ENCODE results near the gene CES1.
"Not testable (repeated sequence)": the region's sequence is repeated elsewhere in the genome, so short reads cannot be mapped to it uniquely, and the experiment has no call there.

CES1 gene

DNA sequence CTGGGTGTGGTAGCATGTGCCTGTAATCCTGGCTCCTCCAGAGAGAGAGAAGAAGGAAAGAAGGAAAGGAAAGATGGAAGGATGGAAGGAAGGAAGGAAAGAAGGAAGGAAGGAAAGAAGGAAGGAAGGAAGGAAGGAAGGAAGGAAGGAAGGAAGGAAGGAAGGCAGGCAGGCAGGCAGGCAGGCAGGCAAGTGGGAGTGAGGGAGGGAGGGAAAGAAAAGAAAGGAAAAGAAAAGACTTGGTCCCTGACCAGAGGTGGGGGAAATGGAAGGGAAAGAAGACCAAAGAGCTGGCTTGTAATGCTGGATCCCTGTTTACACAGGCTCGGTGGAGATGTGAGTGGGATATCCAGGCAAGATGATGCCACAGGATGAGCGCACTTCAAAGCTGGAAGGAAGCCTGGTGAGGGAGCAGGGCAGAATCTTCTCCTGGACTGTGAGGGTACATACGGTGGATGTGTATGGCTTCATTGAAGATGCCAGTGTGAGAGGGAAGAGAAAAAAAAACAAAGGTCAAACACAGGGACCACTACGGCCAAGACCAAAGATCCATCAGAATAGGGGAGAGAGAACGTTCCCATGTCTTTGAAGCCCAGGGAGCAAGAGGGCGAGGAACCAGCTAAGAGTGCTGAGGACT is 2.1 kb downstream of the CES1 start:
- no peak for DNase-seq

DNA sequence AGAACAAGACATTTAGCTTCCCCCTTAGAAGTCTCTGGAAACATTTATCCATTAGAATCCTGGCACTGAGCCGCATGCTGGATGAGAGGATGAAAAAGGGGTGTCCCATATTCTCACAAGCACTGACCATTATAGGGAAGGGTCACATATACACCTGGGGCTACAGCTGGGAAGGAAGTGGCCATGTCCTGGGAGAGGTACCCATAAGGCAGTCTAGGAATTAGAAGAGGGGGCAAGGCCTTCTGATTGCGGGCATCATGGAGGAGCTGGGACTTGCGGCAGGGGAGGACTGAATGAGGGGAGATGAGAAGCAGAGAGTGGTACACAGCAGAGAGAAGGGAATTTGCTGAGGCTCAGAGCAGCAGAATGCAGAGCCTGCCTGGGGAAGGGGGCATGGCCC is 3.7 kb downstream of the CES1 start:
- DNase-seq, result not testable (repeated sequence)

DNA sequence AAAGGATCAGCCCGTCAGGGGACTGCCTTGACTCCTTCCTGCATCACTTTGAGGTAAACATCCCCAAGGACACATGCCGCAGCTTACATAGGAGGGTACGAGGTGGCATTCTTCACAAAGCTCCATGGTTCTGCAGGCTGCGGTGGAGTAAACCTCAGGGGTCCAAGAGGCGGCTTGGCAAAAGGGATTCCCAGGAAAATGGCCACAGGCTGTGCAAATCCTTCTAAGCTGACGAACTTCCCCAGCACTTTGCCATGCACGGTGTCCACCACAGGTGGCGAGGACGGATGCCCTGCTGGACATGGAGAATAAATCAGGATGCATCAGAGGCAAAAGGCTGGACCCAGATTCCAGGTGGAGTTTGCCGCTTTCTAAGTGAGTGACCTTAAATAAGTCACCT is 4.2 kb downstream of the CES1 start:
- no peak for DNase-seq

DNA sequence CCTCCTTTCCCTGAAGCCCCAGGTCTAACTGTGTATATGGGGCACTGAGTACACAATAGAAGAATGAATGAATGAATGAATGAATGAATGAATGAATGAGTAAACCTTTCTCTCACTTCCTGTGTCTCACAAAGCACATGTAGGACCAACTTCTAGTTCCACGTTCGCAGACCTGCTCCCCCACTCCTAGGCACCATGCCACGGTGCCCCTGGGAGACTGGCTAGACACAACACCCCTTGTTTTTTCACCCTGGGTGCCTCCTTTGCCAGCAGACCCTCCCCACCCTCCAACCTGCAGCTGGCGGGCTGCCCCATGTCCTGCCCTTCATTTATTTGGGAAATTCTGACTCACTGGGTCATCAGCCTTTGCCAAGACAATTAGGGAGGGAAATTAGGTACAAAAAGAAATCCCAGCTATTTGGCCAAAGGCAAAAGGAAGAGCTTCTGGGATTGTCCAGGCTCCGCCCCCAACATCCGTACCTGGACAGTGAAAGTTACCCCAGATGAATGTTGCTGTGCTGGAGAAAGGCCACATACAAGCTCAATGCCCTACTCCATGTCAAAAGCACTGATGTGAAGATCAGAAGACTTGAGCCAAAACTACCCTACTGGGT is 7.7 kb downstream of the CES1 start:
- DNase-seq, result no peak

DNA sequence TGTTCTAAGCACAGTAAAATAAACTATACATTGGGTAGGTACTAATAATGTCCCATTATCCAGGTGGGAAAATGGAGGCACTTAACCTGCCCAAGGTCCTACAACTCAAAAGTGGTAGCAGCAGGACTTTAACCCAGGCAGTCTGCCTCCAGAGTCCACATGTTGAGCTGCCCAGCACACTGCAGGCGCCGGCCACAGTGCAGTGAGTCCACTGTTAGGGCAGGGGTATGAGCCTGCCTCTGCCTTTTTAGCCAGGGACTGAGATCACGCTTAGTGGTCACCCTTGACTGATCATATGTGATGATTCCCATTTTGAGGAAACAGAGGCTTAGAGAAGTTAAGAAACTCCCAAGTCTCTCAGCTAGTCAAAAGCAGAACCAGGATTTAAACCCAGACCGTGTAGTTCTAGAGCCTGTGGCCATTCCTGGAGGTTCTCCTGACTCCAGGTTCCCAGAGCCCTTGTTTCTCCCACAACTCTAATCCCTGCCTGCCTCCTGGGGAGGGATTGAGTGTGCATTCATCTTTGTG is 8.4 kb downstream of the CES1 start:
- DNase-seq, result no peak

DNA sequence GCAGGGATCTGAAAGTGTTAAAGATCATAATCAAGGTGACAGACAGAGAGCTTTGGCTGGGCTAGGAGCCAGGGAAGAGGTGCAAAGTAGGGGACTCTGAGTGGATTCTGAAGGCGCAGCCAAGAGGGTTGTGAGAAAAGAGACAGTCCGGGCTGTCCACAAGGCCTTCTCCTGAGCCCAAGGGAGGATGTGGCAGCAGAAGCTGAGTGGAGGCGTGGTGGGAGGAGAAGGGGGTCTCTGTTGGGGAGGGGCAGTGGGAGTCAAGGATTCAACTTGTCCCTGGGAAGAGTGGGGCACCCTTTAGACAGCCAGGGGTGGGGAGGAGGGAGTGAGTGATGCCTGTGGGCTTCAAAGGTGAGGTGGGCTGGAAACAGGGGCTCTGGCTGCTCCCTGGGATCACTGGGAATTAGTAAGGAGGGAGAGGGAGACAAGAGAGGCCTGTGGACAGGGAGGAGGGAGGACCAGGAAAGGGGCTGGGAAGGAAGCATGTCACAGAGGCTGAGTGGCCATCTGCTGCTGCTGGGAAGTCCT is 10.6 kb downstream of the CES1 start:
- DNase-seq, result no peak

DNA sequence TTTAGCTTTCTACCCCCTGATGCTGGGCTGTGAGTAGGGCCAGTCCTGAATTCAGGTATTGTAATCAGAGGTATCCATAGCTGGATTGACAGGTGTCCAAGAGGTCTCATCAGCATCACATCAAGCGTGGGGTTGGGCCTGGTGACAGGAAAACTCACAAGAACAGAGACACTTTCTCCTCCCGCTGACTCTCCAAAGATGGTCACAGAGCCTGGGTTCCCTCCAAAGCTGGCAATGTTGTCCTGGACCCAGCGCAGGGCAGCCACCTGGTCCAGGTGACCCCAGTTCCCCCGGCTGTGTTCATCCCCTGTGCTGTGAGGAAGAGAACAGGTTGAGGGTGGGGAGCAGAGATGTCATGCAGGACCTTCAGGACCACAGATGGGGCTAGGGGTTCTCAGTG is 11.7 kb downstream of the CES1 start:
- DNase-seq, result no peak

DNA sequence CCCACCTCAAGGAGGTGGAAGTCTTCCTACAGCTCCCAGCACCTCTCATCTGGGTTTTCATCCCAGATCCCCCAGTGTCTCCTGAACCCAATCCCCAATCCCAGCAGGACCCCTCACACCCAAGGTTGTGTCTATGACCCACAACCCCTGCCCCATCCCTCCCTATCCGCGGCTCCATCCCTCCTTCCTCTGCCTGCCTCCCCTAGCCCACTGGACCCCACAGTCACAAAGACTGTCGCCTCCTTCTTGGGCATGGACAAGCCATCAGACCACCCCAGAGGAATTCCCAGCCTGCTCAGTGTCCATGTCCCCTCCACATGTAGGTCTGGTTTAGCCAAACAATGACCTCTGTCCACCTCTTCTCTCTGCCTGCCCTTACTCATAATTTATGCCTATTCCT is 12.3 kb downstream of the CES1 start:
- DNase-seq, result no peak

DNA sequence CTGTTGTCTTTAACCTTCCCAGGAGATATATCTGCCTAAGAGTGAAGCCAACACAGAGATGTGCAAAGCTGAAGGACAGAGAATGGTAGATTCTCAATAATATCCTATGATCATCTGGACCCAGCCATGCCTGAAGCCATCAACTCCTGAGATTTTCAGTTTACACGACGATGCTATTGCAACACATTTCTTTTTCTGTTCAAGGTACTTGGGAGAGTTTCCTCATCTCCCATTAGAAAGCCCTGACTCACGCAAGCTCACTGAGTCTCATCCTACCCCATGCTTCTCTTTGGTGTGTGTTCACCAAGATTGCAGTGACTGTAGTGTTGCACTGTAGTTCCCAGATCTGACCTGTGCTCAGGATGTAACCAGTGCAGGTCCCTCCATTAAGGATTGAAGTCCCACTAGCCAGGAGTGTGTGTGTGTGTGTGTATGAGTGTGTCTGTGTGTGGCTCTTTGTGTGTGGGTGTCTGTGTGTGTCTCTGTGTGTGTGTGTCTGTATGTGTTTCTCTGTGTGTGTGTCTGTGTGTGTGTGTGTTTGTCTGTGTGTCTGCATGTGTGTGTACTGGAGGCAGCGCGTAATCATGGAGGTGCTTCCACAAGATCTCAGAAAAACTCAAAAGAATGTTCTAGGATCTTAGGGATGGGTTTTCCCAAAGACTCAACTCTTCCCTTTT is 15.5 kb downstream of the CES1 start:
- DNase-seq, result no peak

DNA sequence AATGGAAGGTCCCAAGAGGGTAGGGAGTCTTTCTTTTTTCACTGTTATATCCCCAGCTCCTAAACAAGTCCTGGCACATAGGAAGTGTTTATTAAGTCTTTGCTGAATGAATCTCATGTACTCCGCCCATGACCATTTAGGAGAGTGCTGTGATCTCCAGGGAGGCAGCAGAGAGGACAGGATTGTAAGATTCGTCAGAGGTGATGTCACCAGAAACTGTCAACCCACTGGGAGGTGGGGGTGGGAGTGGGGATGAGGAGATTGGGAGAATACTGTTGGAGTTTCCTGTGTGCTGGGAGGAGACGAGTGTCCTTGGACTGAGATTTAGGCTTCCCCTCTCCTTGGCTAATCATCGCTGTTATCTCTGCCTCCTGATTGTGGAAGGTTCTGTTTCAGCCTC is 16.7 kb downstream of the CES1 start:
- not testable (repeated sequence) for DNase-seq

DNA sequence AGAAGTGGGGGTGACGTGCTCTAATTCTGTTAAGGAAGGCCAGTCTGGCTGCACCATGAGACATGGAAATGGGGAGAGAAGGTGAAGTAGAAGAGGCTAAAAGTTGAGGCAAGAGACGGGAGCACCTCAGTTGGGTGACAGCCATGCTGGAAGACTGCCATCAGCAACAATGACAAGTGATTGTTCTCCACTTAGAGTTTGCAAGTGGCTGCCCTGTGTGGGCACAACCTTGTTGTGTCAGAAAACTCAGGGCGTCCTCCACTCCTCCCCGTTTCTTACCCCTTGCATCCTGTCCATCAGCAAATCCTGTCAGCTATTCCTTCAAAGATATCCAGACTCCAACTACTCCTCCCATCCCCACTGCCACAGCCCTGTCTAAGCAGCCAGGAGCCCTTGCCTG is 17.6 kb downstream of the CES1 start:
- no peak for DNase-seq

DNA sequence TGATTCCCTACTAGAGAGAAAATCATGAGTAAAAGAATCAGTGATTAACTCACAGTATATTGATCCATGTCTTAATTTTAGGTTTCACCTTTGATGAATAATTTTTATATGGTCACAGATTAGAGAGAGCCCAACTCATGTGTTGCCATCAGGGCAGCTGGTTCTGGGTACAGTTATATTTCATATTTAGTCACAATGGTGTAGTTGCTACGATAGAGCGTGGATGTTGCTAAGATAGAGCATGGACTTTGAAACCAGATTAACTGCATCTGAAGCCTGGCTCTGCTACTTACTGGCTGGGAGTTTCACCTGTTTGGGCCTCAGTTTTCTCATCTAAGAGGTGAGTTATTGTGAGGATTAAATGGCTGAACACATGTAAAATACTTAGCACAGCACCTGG is 18.7 kb downstream of the CES1 start:
- DNase-seq, result not testable (repeated sequence)

DNA sequence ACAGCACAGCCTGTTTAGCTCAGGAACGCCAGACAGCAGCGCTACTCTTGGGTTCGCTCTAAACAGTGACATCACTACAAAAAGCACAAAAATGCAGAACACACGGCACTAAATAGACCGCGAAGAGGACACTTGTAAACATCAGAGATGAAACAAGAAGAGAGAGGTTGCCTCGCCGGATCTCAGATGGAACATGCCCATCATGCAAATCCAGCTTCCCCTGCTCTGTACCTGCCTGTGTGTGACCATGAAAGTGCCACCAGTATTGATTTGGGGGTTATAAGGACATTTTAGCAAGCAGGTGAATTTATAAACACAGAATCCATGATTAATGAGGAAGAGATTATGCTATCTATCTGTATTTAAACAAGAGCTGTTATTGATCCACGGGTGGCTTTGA is 19.2 kb downstream of the CES1 start:
- not testable (repeated sequence) for DNase-seq

DNA sequence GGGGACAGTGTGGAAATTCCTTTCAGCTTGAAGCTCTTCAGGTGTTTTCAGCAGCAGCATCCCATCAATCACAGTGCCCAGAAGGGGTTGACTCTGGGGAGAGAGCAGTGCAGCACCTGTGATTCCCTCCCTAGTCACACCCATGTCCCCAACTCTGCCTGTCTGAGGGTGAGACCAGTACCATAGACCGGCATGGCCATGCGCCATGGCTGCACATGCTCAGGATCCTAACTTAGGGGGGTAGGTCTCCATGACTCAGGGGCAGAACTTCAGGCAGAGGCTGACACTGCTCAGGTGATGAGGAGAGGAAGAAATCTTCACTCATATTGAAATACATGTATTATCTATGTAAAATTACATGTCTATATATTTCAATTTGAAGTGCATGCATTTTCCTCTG is 19.9 kb downstream of the CES1 start:
- DNase-seq, result no peak

DNA sequence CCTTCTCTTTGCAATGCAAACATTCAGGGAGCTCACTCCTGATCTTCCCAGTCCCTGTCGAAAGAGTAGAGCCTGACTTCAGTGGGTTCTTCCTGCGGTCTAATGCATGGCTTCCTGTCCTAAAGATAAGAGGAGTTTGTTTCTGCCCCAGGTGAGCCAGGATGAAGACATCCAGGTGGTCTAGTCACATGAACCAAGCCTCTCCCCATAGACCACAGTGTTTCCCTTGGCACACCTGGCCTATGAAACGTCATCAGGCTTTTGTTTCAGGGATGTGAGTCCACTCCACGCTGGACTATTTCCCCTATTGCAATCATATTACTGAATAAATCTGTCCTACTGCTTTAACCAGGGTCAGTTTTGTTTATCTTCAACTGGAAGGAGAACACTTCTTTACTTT is 21.1 kb downstream of the CES1 start:
- no peak for DNase-seq

DNA sequence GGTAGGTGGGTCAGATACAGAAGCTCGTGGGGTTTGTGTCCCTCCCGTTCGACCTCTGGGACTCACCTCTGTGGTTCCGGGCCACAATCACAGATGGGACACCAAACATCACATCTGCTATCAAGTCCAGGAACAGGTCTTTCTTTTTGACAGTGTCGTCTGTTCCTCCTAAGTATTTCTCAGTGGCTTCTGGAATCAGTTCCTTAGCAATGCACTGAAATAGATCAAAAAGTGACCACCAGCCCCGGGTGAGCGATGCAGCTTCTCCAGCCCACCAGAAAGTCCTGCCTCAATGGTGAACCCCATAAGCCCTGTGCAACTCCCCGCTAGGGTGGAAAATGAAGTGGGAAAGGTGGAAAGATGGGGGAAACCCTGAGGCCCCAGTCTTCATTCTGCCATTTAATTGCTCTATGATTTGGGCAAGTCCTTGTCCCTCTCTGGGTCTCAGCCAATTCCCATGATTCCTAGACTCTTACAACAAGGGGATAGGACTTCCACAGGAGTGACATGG is 22.4 kb downstream of the CES1 start:
- no peak for DNase-seq

DNA sequence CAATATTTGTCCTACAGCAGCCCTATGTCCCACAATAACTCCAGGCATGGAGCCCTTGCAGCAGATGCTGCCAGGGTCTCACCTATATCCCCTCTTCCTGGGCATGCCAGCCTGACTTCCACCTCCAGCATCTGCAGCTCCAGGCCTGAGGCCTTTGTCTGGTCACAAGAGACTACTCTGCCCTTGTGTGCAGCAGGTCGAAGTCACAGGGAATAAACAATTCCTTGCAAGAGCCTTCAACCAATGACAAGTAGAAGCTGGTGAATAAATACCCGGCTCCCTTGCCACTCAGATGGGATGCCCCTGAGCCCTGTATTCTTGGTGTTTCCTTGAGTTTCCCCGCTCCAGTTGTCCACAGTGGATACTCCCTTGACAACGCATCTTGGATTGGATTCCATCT is 23.0 kb downstream of the CES1 start:
- DNase-seq, result no peak

DNA sequence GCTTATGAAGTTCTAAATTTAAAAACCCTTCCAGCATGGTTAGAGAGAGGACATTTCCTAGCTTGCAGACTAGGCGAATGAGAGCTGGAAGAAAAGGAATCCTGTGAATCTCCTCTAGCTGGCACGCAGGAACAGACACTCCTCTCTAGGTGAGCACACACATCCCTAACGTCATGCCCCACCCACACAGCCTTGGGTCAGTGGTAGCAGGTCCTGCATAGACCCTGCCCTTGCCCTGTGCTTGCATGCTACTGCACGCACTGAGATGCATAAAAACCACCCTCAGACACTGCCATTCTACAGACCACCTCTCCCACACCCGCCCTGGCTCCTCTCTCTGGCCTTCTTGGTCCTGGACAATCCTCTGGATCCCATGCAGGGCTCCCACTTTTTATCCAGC is 23.5 kb downstream of the CES1 start:
- no peak for DNase-seq

DNA sequence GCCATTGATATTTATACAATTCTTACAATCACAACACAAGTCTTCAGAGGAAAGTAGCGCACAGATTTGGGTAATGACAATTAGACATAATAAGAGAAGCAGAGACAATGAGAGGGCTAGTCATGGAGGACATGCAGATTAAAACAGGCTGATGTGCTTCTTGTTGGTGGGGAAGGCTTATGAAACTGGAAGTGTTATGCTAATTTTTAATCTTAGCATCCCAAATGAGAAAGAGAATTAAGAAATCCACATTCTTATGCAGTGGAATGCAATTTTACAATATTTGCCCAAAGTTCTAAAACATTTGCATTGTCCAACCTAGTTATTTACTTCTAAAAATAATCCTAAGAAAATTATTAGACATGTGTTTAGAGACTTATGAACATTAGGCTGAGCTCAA is 24.6 kb downstream of the CES1 start:
- not testable (repeated sequence) for DNase-seq

DNA sequence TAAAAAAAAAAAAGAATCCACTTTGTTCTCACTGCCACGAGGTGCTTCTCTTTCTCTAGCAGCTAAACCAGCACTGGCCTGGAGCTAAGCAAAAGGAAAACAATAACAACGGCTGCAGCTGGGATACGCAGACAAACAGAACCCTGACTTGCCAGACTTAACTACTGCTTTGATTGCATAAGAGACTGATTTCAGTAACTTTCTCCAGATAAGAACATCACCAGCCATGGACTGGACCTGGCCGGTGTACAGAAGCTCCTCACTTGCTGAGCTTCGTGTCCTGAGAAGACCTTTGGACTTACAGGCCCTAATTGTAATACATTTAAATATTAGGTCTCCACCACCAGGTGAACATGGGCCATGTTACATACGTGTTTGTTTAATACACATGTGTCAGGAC is 27.8 kb downstream of the CES1 start:
- DNase-seq, result not testable (repeated sequence)

DNA sequence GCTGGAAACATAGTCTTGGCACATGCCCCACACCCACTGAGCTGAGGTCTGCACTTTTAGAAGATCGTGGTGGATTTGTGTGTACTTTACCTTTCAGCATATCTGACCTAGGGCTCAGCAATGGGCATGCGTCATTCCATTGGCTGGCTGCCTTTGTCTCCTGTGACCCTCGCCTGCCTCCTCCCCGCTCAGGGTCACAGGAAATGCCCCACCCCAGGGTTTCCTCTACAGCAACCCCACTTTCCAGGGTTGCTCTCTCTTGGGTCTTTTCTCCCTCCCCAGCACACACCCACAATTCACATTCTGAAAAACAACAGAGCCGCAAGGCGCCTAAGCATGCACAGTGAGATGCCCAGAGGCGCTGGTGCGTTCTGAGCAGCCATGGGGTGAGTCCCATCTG is 29.2 kb downstream of the CES1 start:
- DNase-seq, result not testable (repeated sequence)

DNA sequence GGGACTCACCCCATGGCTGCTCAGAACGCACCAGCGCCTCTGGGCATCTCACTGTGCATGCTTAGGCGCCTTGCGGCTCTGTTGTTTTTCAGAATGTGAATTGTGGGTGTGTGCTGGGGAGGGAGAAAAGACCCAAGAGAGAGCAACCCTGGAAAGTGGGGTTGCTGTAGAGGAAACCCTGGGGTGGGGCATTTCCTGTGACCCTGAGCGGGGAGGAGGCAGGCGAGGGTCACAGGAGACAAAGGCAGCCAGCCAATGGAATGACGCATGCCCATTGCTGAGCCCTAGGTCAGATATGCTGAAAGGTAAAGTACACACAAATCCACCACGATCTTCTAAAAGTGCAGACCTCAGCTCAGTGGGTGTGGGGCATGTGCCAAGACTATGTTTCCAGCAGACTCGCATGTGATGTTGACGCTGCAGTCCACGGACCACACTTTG is 39.9 kb downstream of the CES1 start:
- not testable (repeated sequence) for DNase-seq

DNA sequence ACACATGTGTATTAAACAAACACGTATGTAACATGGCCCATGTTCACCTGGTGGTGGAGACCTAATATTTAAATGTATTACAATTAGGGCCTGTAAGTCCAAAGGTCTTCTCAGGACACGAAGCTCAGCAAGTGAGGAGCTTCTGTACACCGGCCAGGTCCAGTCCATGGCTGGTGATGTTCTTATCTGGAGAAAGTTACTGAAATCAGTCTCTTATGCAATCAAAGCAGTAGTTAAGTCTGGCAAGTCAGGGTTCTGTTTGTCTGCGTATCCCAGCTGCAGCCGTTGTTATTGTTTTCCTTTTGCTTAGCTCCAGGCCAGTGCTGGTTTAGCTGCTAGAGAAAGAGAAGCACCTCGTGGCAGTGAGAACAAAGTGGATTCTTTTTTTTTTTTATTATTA is 41.4 kb downstream of the CES1 start:
- DNase-seq, result not testable (repeated sequence)

DNA sequence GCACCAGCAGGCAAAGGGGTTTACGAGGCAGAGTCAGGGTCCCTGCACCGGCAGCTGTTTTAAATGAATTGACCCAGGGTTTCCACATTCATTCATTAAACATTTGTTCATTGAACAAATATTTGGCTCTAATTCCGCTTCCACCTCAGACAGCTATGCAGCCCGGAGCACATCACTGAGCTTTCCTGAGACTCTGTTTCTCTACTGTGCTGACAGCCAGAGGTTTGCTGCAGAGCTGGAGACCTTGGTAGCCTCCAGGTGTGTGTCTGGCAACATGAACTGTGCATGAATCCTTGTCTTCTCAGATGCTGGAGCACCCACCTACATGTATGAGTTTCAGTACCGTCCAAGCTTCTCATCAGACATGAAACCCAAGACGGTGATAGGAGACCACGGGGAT is 42.7 kb downstream of the CES1 start:
- DNase-seq, result not testable (repeated sequence)

Data from NCI-H2081 (cell line).